Stimulated activated naive CD8-positive, alpha-beta T cell treated with anti-CD3 and anti-CD28 coated beads, Interleukin-15, amount 100 ng/mL, for 72 hours (primary cell): Measurements from ENCODE around the gene SKAP2.
"Not testable (repeated sequence)": the region's sequence is repeated elsewhere in the genome, so short reads cannot be mapped to it uniquely, and the experiment has no call there.

Source experiments
- ATAC-seq: fragments of 150-1000 bp; cut with Tn5 transposase; 2 replicates; pipeline ENCODE4 v1.10.0; 2021; ENCODE audit warnings: mild to moderate bottlenecking, moderate library complexity
- DNase-seq, 2 donors: peaks; one replicate each; pipeline ENCODE4 v3.0.0; 2021 to 2022
- H3K27ac Mint-ChIP-seq, 2 donors: one replicate each; pipeline ENCODE4 v1.8.0; 2022; ENCODE audit warnings: mild to moderate bottlenecking in 2 of 2, mixed read lengths in 2 of 2, moderate library complexity in 2 of 2
- H3K27me3 Mint-ChIP-seq: one replicate; pipeline ENCODE4 v1.8.0; 2022; ENCODE audit warnings: mixed read lengths
- H3K4me1 Mint-ChIP-seq: one replicate; pipeline ENCODE4 v1.8.0; 2022; ENCODE audit warnings: mild to moderate bottlenecking, mixed read lengths
- H3K4me3 Mint-ChIP-seq, 2 donors: one replicate each; pipeline ENCODE4 v1.8.0; 2022; ENCODE audit warnings: mild to moderate bottlenecking in 2 of 2, mixed read lengths in 2 of 2, moderate library complexity in 1 of 2
- H3K9me3 Mint-ChIP-seq, 2 donors: one replicate each; pipeline ENCODE4 v1.8.0; 2022; ENCODE audit warnings: mixed read lengths in 2 of 2

The SKAP2 gene

DNA sequence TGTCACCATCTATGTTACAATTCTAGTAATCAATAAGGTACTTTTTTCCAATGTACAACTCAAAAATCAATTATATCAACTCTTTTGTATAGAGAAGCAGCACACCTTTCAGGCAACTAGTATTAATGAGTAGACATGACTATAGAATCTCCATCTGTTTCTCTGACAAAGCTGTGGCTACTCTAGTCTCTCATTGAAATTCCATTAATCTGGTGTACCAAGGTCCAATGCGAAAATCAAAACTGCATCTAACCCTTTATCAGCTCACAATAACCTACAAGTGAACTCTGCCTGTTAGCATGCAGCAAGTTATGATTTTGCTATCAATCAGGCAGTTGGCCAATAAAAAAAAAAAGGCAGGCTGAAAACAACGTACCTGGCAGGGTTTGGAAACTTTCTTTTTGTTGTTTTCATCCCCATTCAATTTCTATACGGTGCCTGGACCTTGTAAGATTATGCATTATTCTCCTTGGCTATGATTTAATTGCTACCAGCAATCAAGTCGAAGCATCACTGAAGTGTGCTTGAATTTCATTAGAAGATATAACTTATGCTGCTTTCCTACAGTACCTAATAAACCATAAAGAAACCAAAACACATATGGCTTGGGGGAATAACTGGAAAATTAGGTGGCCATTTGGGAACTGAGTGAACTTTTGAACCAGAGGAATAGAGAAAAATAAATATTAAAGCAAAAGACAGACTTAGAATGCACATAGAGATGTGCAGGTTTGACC lies 23.2 kb downstream of the SKAP2 start:
- no peaks in the 10 kb centered on the region for H3K27me3 Mint-ChIP-seq
- H3K4me1 Mint-ChIP-seq = no peaks in the 10 kb centered on the region
- no peak for DNase-seq
- H3K9me3 Mint-ChIP-seq = no peaks in the 10 kb centered on the region
- no peak overlapping the region for H3K4me3 Mint-ChIP-seq
- no peak overlapping the region for H3K27ac Mint-ChIP-seq
- no peak for ATAC-seq

DNA sequence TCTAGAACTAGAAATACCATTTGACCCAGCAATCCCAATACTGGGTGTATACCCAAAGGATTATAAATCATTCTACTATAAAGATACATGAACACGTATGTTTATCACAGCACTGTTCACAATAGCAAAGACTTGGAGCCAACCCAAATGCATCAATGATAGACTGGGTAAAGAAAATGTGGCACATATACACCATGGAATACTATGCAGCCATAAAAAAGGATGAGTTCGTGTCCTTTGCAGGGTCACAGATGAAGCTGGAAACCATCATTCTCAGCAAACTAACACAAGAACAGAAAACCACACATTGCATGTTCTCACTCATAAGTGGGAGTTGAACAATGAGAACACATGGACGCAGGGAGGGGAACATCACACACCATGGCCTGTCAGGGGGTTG lies 27.6 kb downstream of the SKAP2 start:
- ATAC-seq, H3K27ac Mint-ChIP-seq, H3K9me3 Mint-ChIP-seq: not testable (repeated sequence)

DNA sequence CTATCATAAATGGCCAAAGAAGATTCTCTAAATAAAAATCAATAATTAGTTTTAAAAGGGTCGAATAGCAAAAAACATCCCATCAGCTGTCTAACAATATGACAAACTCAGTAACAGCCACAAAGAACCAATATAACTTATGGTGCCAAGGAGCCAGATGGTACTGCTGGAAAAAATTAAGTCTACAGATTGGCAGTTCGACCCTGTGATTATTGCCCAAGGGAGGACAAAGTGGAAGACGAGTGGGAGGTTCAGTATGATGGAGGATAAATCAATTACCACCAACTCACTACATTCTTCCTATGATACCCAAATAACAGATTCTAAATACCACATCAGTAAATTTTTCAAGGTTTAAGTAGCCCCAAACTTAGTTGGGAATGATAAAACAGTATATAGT lies 49.0 kb downstream of the SKAP2 start:
- Mint-ChIP-seq H3K4me3 (no peak overlapping the region), H3K9me3 (no peaks in the 10 kb centered on the region), H3K4me1 (no peaks in the 10 kb centered on the region), H3K27me3 (peaks cover 13% of the 10 kb centered on the region), H3K27ac (no peak overlapping the region)
- ATAC-seq (no peak), DNase-seq (no peak)

More for the DNA sequence above, 27.6 kb downstream of the SKAP2 start:
- not testable (repeated sequence) for H3K4me3 Mint-ChIP-seq, H3K27me3 Mint-ChIP-seq, H3K4me1 Mint-ChIP-seq, DNase-seq

DNA sequence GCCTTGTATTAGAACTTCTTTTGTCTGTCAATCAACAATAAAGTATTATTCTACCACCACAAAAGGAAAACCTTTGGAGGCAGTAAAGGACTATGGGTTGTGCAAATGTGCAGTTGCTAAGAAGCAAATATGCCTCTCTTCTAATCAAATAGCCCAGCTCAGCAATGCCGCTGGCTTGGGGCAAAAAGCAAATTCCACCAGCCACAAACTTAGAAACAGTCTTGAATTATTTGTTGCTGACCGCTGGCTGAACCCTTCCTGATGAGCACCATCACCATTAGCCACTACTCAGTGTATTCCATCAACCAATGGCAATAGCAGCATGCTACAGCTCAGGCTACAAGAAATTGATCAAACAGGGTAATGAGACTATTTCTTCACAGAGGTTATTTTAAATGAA lies 51.0 kb downstream of the SKAP2 start:
- H3K4me3 Mint-ChIP-seq = no peak overlapping the region
- no peaks in the 10 kb centered on the region for H3K9me3 Mint-ChIP-seq
- H3K27ac Mint-ChIP-seq = no peak overlapping the region
- DNase-seq = no peak
- ATAC-seq = no peak
- no peaks in the 10 kb centered on the region for H3K4me1 Mint-ChIP-seq
- peaks cover 13% of the 10 kb centered on the region for H3K27me3 Mint-ChIP-seq

GRCh38 chr7:26794541-26794940 lies 69.8 kb downstream of the SKAP2 start:
- ATAC-seq = no peak

GRCh38 chr7:26792576-26792975 lies 71.8 kb downstream of the SKAP2 start:
- H3K4me3 Mint-ChIP-seq = no peak overlapping the region
- no peak for ATAC-seq
- DNase-seq = no peak
- no peaks in the 10 kb centered on the region for H3K27me3 Mint-ChIP-seq
- H3K9me3 Mint-ChIP-seq = no peaks in the 10 kb centered on the region
- H3K27ac Mint-ChIP-seq = no peak overlapping the region
- H3K4me1 Mint-ChIP-seq = no peaks in the 10 kb centered on the region

More at GRCh38 chr7:26794541-26794940, 69.8 kb downstream of the SKAP2 start:
- no peak for DNase-seq
- no peak overlapping the region for H3K27ac Mint-ChIP-seq
- H3K4me1 Mint-ChIP-seq = no peaks in the 10 kb centered on the region
- H3K4me3 Mint-ChIP-seq = no peak overlapping the region
- H3K27me3 Mint-ChIP-seq = no peaks in the 10 kb centered on the region
- peaks cover 4 to 15% of the 10 kb centered on the region in 2 donors for H3K9me3 Mint-ChIP-seq

DNA sequence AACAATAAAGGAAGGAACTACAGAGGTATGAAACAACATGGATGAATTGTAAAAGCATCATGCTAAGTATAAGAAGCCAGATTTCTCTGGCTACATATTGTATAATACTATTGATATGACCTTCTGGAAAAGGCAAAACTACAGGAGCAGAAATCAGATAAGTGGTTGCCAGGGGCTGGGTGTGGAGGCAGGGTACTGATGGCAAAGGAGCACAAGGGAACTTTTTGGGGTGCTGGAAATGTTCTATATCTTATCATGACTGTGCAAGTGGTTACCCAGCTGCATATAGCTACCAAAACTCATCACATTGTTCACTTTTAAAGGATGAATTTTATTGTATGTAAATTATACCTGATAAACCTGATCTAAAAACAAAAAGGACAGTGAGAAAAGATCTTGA lies 72.4 kb downstream of the SKAP2 start:
- no peak overlapping the region for H3K27ac Mint-ChIP-seq
- H3K4me1 Mint-ChIP-seq = no peaks in the 10 kb centered on the region
- H3K4me3 Mint-ChIP-seq = no peak overlapping the region
- H3K9me3 Mint-ChIP-seq = no peaks in the 10 kb centered on the region
- DNase-seq (no peak), ATAC-seq (no peak)
- H3K27me3 Mint-ChIP-seq = no peaks in the 10 kb centered on the region

DNA sequence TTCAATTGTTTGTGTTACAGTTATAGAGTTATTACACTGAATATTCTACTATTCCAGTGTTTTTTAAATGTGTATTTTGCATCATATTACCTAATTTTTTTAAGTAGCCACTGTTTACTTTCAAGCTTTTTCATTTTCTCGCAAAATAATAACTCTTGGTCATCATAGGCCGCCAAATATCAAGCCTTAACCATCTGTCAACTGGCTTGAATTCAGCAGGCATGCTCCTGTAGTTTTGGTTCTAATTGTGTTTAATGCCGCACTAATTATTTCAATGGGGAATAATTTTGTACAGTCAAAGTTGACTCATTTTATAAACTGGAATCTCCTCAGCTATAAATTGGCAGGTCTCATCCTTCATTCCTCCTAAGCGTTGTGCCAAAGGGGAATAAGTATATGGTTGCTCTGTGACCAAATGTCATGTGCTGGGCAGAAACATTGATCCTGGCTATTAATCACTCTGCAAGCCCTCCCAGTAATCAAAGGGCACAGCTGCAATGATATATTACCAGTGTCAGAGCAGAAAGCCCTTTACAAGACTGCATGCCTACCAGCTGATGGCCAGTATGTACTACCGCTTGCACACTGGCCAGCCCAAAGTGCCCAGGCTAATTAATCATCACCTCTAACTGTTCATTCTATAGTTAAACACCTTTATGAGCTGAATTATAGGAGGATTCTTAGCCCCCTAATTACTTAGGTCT lies 74.8 kb downstream of the SKAP2 start:
- Mint-ChIP-seq H3K4me3 (no peak overlapping the region), H3K9me3 (no peaks in the 10 kb centered on the region), H3K4me1 (no peaks in the 10 kb centered on the region), H3K27me3 (no peaks in the 10 kb centered on the region), H3K27ac (no peak overlapping the region)
- DNase-seq = no peak
- ATAC-seq = no peak

DNA sequence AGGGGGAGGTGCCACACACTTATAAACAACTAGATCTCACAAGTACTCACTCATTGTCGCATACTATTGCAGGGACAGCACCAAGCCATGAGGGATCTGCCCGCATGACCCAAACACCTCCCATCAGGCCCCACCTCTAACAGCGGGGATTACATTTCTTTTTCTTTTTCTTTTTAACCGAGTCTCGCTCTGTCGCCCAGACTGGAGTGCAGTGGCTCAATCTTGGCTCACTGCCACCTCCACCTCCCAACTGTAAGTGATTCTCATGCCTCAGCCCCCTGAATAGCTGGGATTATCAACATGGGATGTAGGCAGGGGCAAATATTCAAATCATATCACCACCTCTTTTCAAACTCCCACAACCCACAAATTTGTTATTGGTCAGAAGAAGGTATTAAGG lies 76.7 kb downstream of the SKAP2 start:
- no peaks in the 10 kb centered on the region for H3K27me3 Mint-ChIP-seq
- ATAC-seq (no peak), DNase-seq (no peak)
- H3K9me3 Mint-ChIP-seq = no peaks in the 10 kb centered on the region
- no peaks in the 10 kb centered on the region for H3K4me1 Mint-ChIP-seq
- peak overlapping the region in 1 of 2 donors; percentile 89 for H3K27ac Mint-ChIP-seq
- no peak overlapping the region for H3K4me3 Mint-ChIP-seq

DNA sequence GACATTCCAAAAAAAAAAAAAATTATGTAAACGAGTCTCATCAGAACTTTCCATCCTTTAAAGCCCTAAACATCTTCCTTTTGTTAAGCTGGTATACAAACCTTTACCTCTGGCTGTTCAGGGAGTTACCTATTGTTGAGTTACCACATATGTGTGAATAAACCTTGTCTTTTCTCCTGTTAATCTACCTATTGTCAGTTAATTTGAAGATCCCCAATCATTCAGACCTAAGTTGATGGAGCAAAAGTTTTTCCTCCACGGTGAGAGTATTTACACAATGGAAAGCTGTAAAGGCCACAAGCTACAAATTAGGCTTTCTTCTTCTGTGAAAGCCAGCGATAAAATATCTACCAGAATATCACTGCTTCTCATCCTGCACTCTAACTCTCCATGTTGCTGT lies 80.3 kb downstream of the SKAP2 start:
- Mint-ChIP-seq H3K27ac (no peak overlapping the region), H3K4me3 (no peak overlapping the region), H3K4me1 (no peaks in the 10 kb centered on the region), H3K27me3 (no peaks in the 10 kb centered on the region), H3K9me3 (no peaks in the 10 kb centered on the region)
- no peak for DNase-seq
- ATAC-seq = no peak

- Mint-ChIP-seq H3K4me3 (no peak overlapping the region), H3K27ac (peak overlapping the region in 1 of 2 donors; percentile 59), H3K4me1 (no peaks in the 10 kb centered on the region), H3K9me3 (no peaks in the 10 kb centered on the region), H3K27me3 (no peaks in the 10 kb centered on the region)
- no peak for ATAC-seq
- DNase-seq = no peak
These were observed 81.9 kb downstream of the SKAP2 start for GRCh38 chr7:26782501-26782900.

- H3K4me1 Mint-ChIP-seq = no peaks in the 10 kb centered on the region
- DNase-seq (no peak), ATAC-seq (no peak)
- no peaks in the 10 kb centered on the region for H3K27me3 Mint-ChIP-seq
- no peak overlapping the region for H3K4me3 Mint-ChIP-seq
- H3K27ac Mint-ChIP-seq = no peak overlapping the region
- H3K9me3 Mint-ChIP-seq = no peaks in the 10 kb centered on the region
These were observed 84.3 kb downstream of the SKAP2 start for GRCh38 chr7:26779978-26780595.

DNA sequence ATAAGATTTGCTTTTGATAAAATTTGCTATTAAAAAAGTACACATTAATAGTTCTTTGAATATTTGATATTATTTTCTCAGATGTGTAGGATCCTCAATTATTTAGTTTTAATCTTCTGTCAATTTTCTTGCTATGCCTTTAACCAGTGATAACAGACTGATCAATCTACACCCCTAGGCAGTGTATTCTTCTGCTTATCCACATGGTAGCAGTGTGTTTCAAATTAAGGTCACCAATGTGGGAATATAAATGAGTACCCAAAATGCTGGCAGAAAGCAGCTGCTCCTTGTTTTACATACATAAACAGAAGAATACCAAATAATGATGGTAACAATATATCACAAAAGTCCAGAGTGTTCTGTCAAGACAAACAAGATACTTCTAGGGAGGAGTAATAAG lies 87.0 kb downstream of the SKAP2 start:
- H3K9me3 Mint-ChIP-seq = peaks cover 0 to 6% of the 10 kb centered on the region in 2 donors
- H3K4me1 Mint-ChIP-seq = no peaks in the 10 kb centered on the region
- no peak overlapping the region for H3K4me3 Mint-ChIP-seq
- H3K27me3 Mint-ChIP-seq = no peaks in the 10 kb centered on the region
- DNase-seq (no peak), ATAC-seq (no peak)
- no peak overlapping the region for H3K27ac Mint-ChIP-seq

DNA sequence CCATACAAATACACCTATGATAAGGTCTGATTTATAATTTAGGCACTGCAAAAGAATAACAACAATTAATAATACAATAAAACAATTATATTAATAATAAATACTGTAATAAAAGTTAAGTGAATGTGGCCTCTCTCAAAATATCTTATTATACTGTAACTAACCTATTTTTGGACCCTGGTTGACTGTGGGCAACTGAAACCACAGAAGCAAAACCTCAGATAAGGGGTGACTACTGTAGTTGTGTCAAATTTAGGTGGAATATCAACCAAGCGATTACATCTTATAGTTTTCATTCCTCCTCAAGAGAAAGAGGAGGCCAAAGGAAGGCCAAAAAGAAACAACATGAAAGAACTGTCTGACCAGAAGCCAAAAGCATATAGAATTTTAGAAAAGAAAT lies 103.9 kb downstream of the SKAP2 start:
- Mint-ChIP-seq H3K27me3 (no peaks in the 10 kb centered on the region), H3K9me3 (no peaks in the 10 kb centered on the region), H3K27ac (no peak overlapping the region), H3K4me1 (no peaks in the 10 kb centered on the region), H3K4me3 (no peak overlapping the region)
- ATAC-seq = no peak
- DNase-seq = no peak

- Mint-ChIP-seq H3K27ac (no peak overlapping the region), H3K9me3 (no peaks in the 10 kb centered on the region), H3K4me1 (no peaks in the 10 kb centered on the region), H3K27me3 (no peaks in the 10 kb centered on the region), H3K4me3 (no peak overlapping the region)
- ATAC-seq (no peak), DNase-seq (no peak)
These were observed 105.3 kb downstream of the SKAP2 start for GRCh38 chr7:26759108-26759507.

GRCh38 chr7:26743205-26743604 lies 121.2 kb downstream of the SKAP2 start:
- no peak for DNase-seq
- no peaks in the 10 kb centered on the region for H3K27me3 Mint-ChIP-seq
- no peak for ATAC-seq
- no peaks in the 10 kb centered on the region for H3K9me3 Mint-ChIP-seq
- no peak overlapping the region for H3K27ac Mint-ChIP-seq
- no peak overlapping the region for H3K4me3 Mint-ChIP-seq
- no peaks in the 10 kb centered on the region for H3K4me1 Mint-ChIP-seq
